ENCODE measurements around the gene PIGU. TPM values are rescaled to one million over a fixed set of nuclear protein-coding genes. Genes with fewer than 3 reads are reported as not detected.

PIGU gene
- polyA plus RNA-seq, 3 donors: 5.8 to 11.3 (median 10.9) TPM

DNA sequence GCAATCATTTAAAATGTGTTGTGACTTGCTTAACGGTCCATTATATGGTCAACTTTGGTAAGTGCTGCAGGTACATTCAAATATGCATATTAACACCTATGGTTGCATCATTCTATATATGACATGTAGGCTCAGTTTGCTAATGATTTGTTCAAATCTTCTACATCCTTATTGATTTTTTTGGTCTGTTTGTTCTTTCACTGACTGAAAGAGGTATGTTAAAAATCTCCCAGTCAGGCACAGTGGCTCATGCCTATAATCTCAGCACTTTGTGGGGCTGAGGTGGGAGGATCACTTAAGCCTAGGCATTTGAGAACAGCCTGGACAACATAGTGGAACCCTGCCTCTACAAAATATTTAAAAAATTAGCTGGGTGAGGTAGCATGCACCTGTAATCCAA, 29.2 kb downstream of the PIGU start:
- no peaks in the 10 kb centered on the region for H3K79me2 ChIP-seq (ENCODE audit: insufficient read depth, low read length)
- peaks cover 13% of the 10 kb centered on the region in 2 donors for H3K4me1 ChIP-seq (ENCODE audit: control insufficient read depth in 1 of 2, insufficient read depth in 2 of 2, low read length in 2 of 2)
- Mint-ChIP-seq H3K4me3 (no peak overlapping the region), H3K27ac (no peak overlapping the region), H3K9me3 (no peaks in the 10 kb centered on the region), H3K27me3 (ENCODE audit: low read depth in 3 of 3) (peaks cover 0 to 2% (median 0%) of the 10 kb centered on the region in 3 donors), H3K4me1 (peaks cover 16% of the 10 kb centered on the region), H3K36me3 (peaks cover 10 to 12% of the 10 kb centered on the region in 2 donors)
- H3K9ac ChIP-seq (ENCODE audit: insufficient read depth, low read length, poor library complexity, severe bottlenecking): no peak overlapping the region
- H3K4me2 ChIP-seq (replicated peaks; ENCODE audit: extremely low read depth, low read length, poor library complexity, severe bottlenecking): no peak overlapping the region
- H3K27me3 ChIP-seq (ENCODE audit: control insufficient read depth in 2 of 2, insufficient read depth in 2 of 2, low read length in 2 of 2): no peaks in the 10 kb centered on the region
- no peak for DNase-seq
- TF ChIP-seq, protein P1, sequence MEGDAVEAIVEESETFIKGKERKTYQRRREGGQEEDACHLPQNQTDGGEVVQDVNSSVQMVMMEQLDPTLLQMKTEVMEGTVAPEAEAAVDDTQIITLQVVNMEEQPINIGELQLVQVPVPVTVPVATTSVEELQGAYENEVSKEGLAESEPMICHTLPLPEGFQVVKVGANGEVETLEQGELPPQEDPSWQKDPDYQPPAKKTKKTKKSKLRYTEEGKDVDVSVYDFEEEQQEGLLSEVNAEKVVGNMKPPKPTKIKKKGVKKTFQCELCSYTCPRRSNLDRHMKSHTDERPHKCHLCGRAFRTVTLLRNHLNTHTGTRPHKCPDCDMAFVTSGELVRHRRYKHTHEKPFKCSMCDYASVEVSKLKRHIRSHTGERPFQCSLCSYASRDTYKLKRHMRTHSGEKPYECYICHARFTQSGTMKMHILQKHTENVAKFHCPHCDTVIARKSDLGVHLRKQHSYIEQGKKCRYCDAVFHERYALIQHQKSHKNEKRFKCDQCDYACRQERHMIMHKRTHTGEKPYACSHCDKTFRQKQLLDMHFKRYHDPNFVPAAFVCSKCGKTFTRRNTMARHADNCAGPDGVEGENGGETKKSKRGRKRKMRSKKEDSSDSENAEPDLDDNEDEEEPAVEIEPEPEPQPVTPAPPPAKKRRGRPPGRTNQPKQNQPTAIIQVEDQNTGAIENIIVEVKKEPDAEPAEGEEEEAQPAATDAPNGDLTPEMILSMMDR (IDR thresholded peaks at IDR 0.05): no peak
- no peak overlapping the region for H3K4me3 ChIP-seq (replicated peaks in 1 of 3; ENCODE audit: low read depth in 2 of 3, low read length in 3 of 3)
- intact Hi-C loops (cut with micrococcal nuclease): no loop called here
- H3K9me3 ChIP-seq (replicated peaks in 1 of 2; ENCODE audit: control insufficient read depth in 1 of 2, insufficient read depth in 1 of 2, low read length in 2 of 2): no peaks in the 10 kb centered on the region
- no CpG with 5 or more reads among the region's 1 CpG for WGBS (ENCODE audit: insufficient coverage)
- no peaks in the 10 kb centered on the region for H4K20me1 ChIP-seq (ENCODE audit: insufficient read depth, low read length)
- no peak overlapping the region for H2AFZ ChIP-seq (ENCODE audit: insufficient read depth, low read depth, low read length, poor library complexity, severe bottlenecking)
- H3K27ac ChIP-seq (ENCODE audit: low read depth in 1 of 2, low read length in 2 of 2): no peak overlapping the region
- H3K36me3 ChIP-seq (replicated peaks in 1 of 2; ENCODE audit: control insufficient read depth in 1 of 2, insufficient read depth in 2 of 2, low read length in 2 of 2): peaks cover 0 to 5% of the 10 kb centered on the region in 2 donors

DNA sequence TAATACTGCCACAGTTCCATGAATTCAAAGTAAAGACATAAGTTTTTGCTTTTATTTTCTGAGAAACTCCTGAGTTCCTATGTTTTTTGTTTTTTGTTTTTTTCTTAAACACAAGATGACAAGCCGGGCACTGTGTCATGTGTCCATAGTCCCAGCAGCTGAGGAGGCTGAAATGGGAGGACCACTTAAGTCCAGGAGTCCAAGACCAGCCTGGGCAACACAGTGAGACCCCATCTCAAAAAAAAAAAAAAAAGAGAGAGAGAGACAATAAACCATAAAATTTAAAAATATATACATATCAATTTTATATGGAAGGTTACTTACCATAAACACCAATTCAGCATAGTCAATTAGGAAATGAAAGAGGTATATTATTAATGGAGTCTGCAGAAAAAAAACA, 31.9 kb downstream of the PIGU start:
- Mint-ChIP-seq H3K27me3 (ENCODE audit: low read depth in 3 of 3) (peaks cover 0 to 2% (median 0%) of the 10 kb centered on the region in 3 donors), H3K27ac (peak overlapping the region in 1 of 7 donors; percentile 50), H3K4me1 (peaks cover 27% of the 10 kb centered on the region), H3K4me3 (no peak overlapping the region), H3K36me3 (peaks cover 5 to 10% of the 10 kb centered on the region in 2 donors), H3K9me3 (no peaks in the 10 kb centered on the region)
- Histone ChIP-seq H3K79me2 (ENCODE audit: insufficient read depth, low read length) (no peaks in the 10 kb centered on the region), H3K4me3 (replicated peaks in 1 of 3; ENCODE audit: low read depth in 2 of 3, low read length in 3 of 3) (no peak overlapping the region), H3K27me3 (ENCODE audit: control insufficient read depth in 2 of 2, insufficient read depth in 2 of 2, low read length in 2 of 2) (no peaks in the 10 kb centered on the region), H2AFZ (ENCODE audit: insufficient read depth, low read depth, low read length, poor library complexity, severe bottlenecking) (no peak overlapping the region), H3K4me1 (ENCODE audit: control insufficient read depth in 1 of 2, insufficient read depth in 2 of 2, low read length in 2 of 2) (peaks cover 22 to 24% of the 10 kb centered on the region in 2 donors), H3K9me3 (replicated peaks in 1 of 2; ENCODE audit: control insufficient read depth in 1 of 2, insufficient read depth in 1 of 2, low read length in 2 of 2) (no peaks in the 10 kb centered on the region), H4K20me1 (ENCODE audit: insufficient read depth, low read length) (no peaks in the 10 kb centered on the region), H3K4me2 (replicated peaks; ENCODE audit: extremely low read depth, low read length, poor library complexity, severe bottlenecking) (no peak overlapping the region), H3K9ac (ENCODE audit: insufficient read depth, low read length, poor library complexity, severe bottlenecking) (no peak overlapping the region), H3K27ac (ENCODE audit: low read depth in 1 of 2, low read length in 2 of 2) (no peak overlapping the region), H3K36me3 (replicated peaks in 1 of 2; ENCODE audit: control insufficient read depth in 1 of 2, insufficient read depth in 2 of 2, low read length in 2 of 2) (no peaks in the 10 kb centered on the region)
- TF ChIP-seq, protein P1 (IDR thresholded peaks at IDR 0.05): no peak
- no CpG with 5 or more reads among the region's 1 CpG for WGBS (ENCODE audit: insufficient coverage)
- no peak for DNase-seq
- intact Hi-C loops (cut with micrococcal nuclease): no loop called here
